ENCODE data around the gene TAS2R8.

TAS2R8 gene, protein sequence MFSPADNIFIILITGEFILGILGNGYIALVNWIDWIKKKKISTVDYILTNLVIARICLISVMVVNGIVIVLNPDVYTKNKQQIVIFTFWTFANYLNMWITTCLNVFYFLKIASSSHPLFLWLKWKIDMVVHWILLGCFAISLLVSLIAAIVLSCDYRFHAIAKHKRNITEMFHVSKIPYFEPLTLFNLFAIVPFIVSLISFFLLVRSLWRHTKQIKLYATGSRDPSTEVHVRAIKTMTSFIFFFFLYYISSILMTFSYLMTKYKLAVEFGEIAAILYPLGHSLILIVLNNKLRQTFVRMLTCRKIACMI

DNA sequence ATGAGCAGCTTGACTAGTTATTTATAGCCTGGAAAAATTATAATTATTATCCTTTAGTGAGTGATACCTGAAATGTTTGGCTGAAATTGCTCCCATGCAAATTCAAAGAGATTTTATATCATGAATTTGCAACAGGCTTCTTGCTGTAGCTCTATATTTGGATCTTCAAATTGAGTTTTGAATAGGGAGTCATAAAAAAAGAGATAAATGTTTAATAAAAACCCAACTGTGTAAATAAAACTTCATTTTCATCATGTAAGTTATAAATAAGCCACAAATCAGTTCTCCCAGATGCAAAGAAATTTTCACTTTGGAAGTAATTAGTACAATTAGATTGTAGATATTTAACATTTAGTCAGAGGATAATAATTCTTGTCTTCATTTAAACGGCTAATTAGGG, at the start of gene TAS2R8:
Gene TAS2R8, minus strand, starts transcription at position 101 of the 400 bp plus-strand sequence. CDS start 306 bp downstream, outside the sequence.
- no peak for DNase-seq (ENCODE audit: low read depth)
- TF ChIP-seq, protein P1, sequence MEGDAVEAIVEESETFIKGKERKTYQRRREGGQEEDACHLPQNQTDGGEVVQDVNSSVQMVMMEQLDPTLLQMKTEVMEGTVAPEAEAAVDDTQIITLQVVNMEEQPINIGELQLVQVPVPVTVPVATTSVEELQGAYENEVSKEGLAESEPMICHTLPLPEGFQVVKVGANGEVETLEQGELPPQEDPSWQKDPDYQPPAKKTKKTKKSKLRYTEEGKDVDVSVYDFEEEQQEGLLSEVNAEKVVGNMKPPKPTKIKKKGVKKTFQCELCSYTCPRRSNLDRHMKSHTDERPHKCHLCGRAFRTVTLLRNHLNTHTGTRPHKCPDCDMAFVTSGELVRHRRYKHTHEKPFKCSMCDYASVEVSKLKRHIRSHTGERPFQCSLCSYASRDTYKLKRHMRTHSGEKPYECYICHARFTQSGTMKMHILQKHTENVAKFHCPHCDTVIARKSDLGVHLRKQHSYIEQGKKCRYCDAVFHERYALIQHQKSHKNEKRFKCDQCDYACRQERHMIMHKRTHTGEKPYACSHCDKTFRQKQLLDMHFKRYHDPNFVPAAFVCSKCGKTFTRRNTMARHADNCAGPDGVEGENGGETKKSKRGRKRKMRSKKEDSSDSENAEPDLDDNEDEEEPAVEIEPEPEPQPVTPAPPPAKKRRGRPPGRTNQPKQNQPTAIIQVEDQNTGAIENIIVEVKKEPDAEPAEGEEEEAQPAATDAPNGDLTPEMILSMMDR (IDR thresholded peaks at IDR 0.05; ENCODE audit: control insufficient read depth, insufficient read depth, low read depth, low read length, missing control alignments) = no peak
- no peak within 1 kb of the TSS for H3K4me3 ChIP-seq (ENCODE audit: control insufficient read depth, low read depth, low read length)

DNA sequence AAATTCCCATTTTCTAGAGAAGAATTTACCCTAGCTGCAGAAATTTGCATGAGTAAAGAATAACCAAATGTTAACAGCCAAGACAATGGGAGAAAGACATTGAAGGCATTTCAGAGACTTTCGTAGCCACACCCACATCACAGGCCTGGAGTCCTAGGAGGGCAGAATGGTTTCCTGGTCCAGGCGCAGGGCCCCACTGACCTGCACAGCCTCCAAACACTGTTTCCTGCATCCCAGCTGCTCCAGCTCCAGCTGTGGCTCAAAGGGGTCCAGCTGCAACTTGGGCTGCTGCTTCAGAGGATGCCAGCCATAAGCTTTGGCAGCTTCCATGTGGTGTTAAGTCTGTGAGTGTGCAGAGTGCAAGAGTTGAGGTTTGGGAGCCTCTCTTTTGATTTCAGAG, 48.7 kb upstream of the TAS2R8 start:
- TF ChIP-seq, protein P1 (IDR thresholded peaks at IDR 0.05; ENCODE audit: control insufficient read depth, insufficient read depth, low read depth, low read length, missing control alignments) = no peak
- DNase-seq (ENCODE audit: low read depth) = no peak
- no peak overlapping the region for H3K4me3 ChIP-seq (ENCODE audit: control insufficient read depth, low read depth, low read length)

DNA sequence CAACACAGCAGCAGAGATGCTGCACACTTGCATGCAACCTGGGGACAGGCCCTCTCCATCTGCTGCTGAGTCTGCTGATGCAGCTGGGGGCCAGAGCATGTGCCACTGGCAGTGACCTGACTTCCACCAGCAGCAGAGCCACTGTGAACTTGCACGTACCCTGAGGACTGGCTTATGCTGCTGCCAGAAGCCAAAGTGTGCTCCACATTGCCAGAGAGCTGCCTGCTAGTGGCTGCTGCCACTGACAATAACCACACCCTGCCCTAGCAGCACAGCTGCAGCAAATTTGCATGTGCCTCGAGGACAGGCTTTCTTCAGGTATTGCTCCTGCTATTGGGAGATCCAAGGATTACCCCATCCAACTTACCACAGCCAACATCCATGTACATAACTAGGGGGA, 46.7 kb upstream of the TAS2R8 start:
- TF ChIP-seq, protein P1 (IDR thresholded peaks at IDR 0.05; ENCODE audit: control insufficient read depth, insufficient read depth, low read depth, low read length, missing control alignments) = no peak
- no peak overlapping the region for H3K4me3 ChIP-seq (ENCODE audit: control insufficient read depth, low read depth, low read length)
- no peak for DNase-seq (ENCODE audit: low read depth)

DNA sequence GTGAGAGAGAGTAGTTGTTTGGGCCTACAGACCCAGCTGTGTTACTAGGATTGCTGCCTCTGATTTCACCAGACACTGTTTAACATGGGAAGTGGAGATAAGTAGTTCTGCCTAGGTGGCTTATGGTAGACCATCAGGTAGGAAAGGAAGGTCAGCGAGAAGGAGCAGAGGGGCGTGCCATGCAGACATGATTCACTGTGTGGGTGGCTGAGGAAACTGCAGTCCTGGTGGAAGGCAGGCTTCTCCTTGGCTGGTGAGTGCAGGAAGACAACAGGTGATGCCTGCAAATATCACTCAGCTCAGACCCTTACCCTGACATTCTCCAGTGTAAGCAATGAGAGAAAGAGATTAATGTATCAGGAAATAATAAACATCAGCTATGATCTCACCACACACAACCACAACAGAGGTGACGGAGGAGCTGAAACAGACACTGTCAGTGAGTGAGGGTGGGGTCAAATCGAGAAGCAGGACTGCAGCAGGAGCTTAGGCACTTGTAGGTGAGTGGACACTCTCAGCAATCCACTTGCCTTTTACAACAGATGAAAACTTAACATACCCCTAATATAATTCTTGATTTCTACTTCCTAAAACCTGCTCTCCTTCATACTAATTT, 44.3 kb upstream of the TAS2R8 start:
- DNase-seq (ENCODE audit: low read depth) = no peak
- TF ChIP-seq, protein P1 (IDR thresholded peaks at IDR 0.05; ENCODE audit: control insufficient read depth, insufficient read depth, low read depth, low read length, missing control alignments) = no peak
- H3K4me3 ChIP-seq (ENCODE audit: control insufficient read depth, low read depth, low read length) = no peak overlapping the region

DNA sequence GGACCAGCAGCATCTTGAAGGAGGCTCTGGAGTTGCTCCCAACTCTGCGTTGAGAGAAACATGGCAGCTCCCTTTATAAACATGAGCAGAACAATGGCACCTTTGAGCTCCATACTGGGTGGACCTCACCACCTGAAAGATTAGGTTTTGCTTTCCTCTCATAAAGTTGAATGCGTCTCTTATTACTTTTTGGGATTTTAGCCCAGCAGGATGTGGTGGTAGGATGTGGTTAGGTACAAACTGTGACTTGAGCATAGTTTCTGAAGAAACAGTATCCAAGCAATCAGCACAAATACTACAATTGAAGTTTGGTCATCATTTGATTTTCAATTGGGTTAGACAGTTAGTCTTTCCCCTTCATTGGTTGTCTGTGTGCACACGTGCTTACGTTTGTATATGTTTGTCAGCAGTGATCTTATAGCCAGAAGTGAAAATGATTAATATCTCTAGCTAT, 42.4 kb upstream of the TAS2R8 start, which contains the start of gene PRR4:
Gene PRR4, minus strand, starts transcription at position 51 of the 454 bp plus-strand sequence. Its CDS starts 38 bp downstream, at position 13.
- TF ChIP-seq, protein P1 (IDR thresholded peaks at IDR 0.05; ENCODE audit: control insufficient read depth, insufficient read depth, low read depth, low read length, missing control alignments) = no peak
- DNase-seq (ENCODE audit: low read depth) = no peak
- H3K4me3 ChIP-seq (ENCODE audit: control insufficient read depth, low read depth, low read length) = no peak within 1 kb of the TSS

DNA sequence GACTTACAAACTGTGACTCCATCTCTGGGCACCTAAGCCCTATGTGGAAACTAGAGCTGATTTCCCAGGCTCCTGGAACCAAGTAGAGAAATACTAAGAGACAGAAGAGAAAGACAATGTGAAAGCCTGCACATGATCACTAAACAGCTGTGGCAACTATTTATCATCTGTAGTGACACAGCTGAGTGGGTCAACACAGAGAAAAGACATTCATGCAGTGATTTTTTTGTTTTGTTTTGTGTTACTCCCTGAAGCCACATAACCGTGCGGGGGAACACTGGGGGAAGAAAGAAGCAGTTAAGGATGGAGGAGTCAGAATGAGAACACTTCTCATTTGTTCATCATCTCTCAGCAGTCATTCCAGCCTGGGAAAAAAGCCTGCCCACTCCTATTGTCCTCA, 40.7 kb upstream of the TAS2R8 start:
- TF ChIP-seq, protein P1 (IDR thresholded peaks at IDR 0.05; ENCODE audit: control insufficient read depth, insufficient read depth, low read depth, low read length, missing control alignments) = no peak
- no peak overlapping the region for H3K4me3 ChIP-seq (ENCODE audit: control insufficient read depth, low read depth, low read length)
- DNase-seq (ENCODE audit: low read depth) = no peak
